HG03354 (cell line): ENCODE results near the gene HEPACAM2.

Experiments used
- ATAC-seq: cut with Tn5 transposase; IDR thresholded peaks from one replicate; pipeline ENCODE4 v1.9.1; 2021; ENCODE audit warnings: mild to moderate bottlenecking; ENCODE audit not compliant: unreplicated experiment, poor library complexity, severe bottlenecking

HEPACAM2 gene

GRCh38 chr7:93150200-93150835 is 76.0 kb downstream of the HEPACAM2 start:
- ATAC-seq = no peak

DNA sequence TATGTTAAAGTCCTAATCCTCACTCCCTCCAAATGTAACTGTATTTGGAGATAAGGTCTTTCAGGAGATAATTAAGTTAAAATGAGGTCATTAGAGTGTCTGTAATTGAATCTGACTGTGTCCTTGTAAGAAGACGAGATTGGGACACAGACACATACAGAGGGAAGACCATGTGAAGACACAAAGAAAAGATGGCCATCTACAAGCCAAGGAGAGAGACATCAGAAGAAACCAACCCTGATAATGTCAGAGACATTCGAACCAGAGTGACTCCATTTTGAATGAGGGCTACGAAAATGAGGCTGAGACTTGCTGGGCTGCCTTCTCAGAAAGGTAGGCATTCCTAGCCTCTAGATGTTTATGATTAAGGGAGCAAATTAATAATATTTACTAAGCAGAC is 77.5 kb downstream of the HEPACAM2 start:
- ATAC-seq = no peak

- peak; percentile 72 for ATAC-seq
These were observed 78.1 kb downstream of the HEPACAM2 start, which contains the start of gene SAMD9L for GRCh38 chr7:93148144-93148543. Gene SAMD9L, minus strand, starts transcription at chr7:93148385. Its CDS starts 12,414 bp downstream, at chr7:93135971.

DNA sequence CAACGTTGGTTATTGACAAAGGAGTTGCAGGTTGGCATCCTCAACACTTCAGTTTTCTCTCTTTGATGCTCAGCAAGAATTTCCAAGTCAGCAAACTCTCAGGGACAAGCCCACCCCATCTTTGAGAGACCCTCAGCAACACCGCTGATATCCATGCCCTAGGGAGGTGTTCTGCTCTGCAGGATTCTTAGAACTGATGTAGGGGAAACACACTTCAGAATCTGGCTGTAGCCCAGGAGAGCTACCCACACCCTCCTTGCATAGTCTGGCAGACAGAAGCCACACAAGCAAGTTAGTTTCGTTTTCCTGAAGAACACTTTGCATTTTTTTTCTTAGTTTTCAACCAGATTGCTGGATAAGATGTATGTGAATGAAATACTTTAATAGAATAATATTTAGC is 78.9 kb downstream of the HEPACAM2 start:
- ATAC-seq = peak; percentile 76

- ATAC-seq = peak; percentile 48
These were observed 79.7 kb downstream of the HEPACAM2 start for GRCh38 chr7:93146472-93147141.

DNA sequence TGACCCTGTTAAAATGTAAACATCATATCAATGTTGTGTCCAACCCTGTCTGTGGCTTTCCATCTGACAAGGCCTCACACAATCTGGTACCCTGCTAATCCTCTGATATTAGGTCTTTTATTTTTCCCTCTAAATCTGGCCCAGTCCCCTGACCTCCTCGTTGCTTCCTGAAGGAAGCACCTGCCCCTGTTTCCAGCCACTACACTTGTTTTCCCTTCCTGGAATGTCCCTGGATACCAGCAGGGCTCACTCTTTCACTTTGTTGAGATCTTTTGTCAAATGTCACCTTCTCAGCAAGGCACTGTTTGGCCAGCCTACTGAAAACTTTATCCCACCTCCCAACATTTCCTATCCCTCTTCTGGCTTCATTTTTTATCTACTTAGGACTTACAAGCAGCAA is 80.2 kb downstream of the HEPACAM2 start:
- ATAC-seq = no peak

- no peak for ATAC-seq
These were observed 80.9 kb downstream of the HEPACAM2 start for GRCh38 chr7:93145354-93145753.

DNA sequence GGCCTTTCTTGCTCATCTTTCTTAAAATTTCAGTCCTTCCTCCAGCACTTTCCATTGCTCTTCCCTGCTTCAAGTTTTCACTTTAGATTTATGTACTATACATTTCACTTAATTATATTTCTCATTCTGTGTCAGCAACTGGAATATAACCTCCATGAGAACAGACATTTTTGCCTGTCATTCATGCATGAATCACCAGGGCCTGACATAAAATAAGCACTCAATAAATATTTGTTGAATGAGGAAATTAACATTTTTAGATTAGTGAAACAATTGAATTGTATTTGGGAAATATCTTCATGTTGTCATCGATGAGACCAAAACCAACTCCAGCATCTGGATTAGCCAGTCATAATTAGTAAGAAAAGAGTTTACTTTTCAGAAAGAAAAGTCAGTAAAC is 84.1 kb downstream of the HEPACAM2 start:
- ATAC-seq = no peak

DNA sequence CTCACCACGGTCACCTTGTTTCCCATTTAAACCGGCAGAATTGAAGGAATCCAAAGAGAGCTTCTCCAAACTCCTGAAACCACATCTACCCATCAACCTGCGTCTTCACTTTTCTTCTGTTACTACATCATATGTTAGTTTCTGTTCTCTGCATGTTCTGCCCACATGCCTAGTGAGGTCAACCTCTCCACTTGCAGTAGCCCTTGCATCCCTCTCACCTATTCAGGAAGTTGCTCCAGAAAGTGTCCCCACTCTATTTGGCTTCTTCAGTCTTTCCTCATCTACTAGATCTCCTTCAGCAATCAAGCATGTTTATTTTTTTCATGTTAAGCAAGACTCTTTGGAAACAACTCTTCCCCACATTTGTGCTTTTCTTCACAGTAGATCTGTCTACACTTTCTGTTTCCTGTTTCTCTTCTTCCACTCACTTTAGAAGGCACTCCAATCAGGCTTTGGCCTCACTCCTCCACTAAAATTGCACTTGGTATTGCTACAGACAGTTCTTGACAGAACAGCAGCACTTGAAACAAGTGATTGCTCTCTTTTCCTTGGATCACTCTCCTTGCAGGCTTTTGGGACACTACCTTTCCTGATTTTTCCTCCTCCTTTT is 85.6 kb downstream of the HEPACAM2 start:
- no peak for ATAC-seq

DNA sequence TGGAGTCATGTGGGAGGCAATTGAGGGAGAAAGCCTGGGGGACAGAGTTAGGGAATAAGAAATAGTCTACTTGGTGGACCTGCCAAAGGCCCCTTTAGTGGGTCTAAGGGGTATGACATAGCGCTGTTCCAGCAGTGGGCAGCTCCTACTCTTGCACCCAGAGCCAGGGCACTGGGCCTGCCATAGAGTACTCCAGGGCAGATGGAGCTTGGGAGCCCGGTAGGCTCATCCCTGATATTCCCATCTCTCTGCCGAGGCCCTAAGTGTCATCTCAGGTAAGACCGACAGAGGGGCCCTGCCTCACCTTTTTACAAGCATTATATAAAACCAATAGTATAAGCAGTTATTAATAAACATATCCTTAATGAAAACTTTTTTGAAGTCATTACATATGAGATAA is 87.7 kb downstream of the HEPACAM2 start:
- no peak for ATAC-seq
